NCI-H128 (cell line): ENCODE data around the gene HSPB6.
"Not testable (repeated sequence)": the region's sequence is repeated elsewhere in the genome, so short reads cannot be mapped to it uniquely, and the experiment has no call there.

Experiments used
- DNase-seq: peaks from one replicate; lab custom pipeline; 2025; ENCODE audit not compliant: unreplicated experiment; lab: John Stamatoyannopoulos, UW

Gene HSPB6

GRCh38 chr19:35732540-35733179, 24.2 kb downstream of the HSPB6 start:
- no peak for DNase-seq

DNA sequence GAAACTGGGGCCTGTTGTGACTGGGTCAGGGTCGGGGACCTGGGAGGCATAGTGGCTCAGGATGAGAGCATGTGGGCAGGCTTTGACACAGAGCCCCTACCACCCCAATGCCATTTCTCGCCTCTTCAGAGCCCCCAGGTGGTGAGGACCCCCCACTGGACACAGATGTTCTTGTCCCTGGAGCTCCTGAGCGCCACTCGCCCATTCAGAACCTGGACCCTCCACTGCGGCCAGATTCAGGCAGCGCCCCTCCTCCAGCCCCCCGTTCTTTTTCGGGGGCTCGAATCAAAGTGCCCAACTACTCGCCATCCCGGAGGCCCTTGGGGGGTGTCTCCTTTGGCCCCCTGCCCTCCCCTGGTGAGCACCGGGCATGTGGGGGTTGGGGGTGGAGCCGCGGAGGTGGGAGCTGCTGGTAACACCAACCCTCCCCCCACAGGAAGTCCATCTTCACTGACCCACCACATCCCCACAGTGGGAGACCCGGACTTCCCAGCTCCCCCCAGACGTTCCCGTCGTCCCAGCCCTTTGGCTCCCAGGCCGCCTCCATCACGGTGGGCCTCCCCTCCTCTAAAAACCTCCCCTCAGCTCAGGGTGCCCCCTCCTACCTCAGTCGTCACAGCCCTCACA, 24.9 kb downstream of the HSPB6 start:
- DNase-seq = no peak

DNA sequence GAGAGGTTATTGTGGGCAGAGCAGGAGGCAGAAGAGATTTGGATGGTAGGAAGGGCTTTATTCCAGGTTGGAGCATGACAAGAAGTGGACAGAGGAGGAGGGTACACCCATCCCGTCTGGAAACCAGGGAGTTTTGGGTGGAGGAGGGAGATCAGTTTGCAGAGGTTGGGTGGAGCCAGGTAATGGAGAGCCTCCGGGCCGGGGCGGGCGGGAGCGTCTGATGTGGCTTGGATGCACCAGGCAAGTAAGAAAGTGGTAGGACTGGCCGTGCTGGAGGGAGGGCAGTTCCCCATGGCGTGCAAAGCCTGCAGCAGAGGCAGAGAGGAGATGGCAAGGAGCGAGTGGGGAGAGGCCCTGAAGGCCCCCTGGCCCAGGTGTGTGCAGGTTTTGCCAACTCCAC, 25.5 kb downstream of the HSPB6 start:
- no peak for DNase-seq

DNA sequence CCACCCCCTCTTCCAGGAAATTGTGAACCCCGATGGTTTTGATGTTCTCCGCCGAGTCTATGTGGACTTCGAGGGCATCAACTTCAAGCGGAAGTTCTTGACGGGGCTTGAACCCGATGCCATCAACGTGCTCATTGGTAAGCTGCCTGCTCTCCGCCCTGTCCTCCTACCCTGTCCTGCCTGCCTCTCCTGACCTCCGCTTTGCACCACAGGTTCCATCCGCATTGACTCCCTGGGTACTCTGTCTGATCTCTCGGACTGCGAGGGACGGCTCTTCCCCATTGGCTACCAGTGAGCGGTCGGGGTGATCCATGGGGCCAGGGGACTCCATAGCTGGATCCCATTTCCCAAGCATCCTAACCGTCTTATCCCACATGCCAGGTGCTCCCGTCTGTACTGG, 26.5 kb downstream of the HSPB6 start:
- no peak for DNase-seq

DNA sequence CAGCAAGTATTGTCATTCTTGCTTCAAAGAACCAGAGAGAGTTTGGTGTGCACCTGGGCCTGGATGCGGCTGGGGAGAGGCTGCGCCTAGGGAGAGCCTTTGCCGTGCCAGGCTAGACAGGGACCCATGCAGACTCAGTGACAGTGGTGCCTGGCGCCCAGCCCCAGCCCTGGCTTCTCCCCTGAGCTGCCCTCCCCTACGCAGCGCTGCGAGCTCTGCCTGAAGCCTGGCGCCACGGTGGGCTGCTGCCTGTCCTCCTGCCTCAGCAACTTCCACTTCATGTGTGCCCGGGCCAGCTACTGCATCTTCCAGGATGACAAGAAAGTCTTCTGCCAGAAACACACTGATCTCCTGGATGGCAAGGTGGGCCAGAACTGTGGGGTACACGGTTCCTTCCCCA, 27.1 kb downstream of the HSPB6 start:
- no peak for DNase-seq

DNA sequence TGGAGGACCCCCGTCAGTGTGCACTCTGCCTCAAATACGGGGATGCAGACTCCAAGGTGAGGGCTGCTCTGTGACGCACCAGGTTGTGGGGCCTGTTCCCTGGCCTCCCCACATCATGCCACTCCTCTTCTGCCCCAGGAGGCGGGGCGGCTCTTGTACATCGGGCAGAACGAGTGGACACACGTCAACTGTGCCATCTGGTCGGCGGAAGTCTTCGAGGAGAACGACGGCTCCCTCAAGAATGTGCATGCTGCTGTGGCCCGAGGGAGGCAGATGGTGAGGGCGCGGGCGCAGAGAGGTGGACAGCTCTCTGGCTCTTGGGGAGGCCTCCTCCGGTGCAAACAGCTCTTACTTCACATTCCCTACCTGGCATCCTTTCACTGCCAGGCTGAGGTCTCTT, 27.8 kb downstream of the HSPB6 start:
- DNase-seq = no peak

GRCh38 chr19:35727956-35728706, 28.7 kb downstream of the HSPB6 start:
- no peak for DNase-seq

- DNase-seq = no peak
Observed at GRCh38 chr19:35727053-35727955, 29.5 kb downstream of the HSPB6 start.

DNA sequence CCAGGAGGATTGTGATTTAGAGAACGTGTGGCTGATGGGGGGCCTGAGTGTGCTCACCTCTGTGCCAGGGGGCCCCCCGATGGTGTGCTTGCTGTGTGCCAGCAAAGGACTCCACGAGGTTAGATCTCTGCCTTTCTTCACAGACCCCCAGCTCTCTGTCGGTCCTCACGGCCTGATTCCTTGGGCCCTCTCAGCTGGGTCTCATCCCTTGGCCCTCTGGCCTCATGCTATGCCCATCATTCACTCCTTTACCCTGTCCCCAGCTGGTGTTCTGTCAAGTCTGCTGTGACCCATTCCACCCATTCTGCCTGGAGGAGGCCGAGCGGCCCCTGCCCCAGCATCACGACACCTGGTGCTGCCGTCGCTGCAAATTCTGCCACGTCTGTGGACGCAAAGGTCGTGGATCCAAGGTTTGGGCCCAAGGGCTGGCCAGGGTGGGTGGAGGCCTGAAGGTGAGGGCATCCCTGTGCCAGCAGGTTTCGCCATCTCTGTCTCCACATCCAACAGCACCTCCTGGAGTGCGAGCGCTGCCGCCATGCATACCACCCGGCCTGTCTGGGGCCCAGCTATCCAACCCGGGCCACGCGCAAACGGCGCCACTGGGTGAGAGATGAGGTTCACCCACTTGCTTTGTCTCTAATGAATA, 31.5 kb downstream of the HSPB6 start:
- no peak for DNase-seq

DNA sequence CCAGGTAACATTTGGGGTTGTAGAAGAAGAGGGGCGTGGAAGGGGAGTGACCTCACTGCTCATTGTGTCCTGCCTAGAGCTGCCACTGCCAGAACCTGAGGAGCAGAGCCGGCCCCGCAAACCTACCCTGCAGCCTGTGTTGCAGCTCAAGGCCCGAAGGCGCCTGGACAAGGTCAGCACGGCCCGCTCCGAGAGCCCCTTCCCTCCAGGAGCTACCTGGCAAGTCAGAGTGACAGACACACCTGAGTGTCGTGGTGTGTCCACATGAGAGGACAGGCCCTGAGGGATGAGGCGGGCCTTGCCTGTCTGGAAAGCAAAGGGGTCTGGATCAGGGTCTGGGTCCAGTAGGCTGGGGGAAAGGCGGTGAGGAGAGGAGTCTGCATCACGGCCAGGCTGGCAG, 32.3 kb downstream of the HSPB6 start:
- DNase-seq = no peak

GRCh38 chr19:35724132-35724531, 32.7 kb downstream of the HSPB6 start:
- not testable (repeated sequence) for DNase-seq

GRCh38 chr19:35723671-35724070, 33.2 kb downstream of the HSPB6 start:
- DNase-seq = no peak

- no peak for DNase-seq
Observed at GRCh38 chr19:35722897-35723296, 33.9 kb downstream of the HSPB6 start.

GRCh38 chr19:35722461-35722860, 34.4 kb downstream of the HSPB6 start:
- no peak for DNase-seq

GRCh38 chr19:35721374-35721773, 35.5 kb downstream of the HSPB6 start:
- no peak for DNase-seq

- no peak for DNase-seq
Observed at GRCh38 chr19:35720648-35721047, 36.2 kb downstream of the HSPB6 start.

DNA sequence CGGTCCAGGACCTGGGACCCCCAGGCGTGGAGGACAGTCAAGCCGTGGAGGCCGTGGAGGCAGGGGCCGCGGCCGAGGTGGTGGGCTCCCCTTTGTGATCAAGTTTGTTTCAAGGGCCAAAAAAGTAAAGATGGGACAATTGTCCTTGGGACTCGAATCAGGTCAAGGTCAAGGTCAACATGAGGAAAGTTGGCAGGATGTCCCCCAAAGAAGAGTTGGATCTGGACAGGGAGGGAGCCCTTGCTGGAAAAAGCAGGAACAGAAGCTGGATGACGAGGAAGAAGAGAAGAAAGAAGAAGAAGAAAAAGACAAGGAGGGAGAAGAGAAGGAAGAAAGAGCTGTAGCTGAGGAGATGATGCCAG, 36.7 kb downstream of the HSPB6 start:
- DNase-seq = no peak

DNA sequence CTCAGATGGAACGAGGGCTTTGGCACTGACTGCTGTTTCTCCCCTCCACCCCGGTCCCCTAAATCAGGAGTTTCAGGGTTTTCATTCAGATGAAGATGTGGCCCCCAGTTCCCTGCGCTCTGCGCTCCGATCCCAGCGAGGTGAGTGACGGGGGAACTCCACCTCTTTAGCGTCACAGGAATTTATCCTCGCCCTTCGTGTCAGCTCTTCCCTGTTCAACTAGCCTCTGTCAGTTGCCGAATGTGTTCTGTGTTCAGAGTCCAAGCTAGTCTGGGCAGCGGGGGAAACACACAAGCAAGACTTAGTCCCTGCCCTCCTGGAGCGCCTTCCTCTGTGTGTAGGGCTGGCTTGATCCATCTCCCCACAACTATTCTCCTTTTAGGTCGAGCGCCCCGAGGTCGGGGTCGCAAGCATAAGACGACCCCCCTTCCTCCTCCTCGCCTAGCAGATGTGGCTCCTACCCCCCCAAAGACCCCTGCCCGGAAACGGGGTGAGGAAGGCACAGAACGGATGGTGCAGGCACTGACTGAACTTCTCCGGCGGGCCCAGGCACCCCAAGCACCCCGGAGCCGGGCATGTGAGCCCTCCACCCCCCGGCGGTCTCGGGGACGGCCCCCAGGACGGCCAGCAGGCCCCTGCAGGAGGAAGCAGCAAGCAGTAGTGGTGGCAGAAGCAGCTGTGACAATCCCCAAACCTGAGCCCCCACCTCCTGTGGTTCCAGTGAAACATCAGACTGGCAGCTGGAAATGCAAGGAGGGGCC, 37.2 kb downstream of the HSPB6 start:
- no peak for DNase-seq

DNA sequence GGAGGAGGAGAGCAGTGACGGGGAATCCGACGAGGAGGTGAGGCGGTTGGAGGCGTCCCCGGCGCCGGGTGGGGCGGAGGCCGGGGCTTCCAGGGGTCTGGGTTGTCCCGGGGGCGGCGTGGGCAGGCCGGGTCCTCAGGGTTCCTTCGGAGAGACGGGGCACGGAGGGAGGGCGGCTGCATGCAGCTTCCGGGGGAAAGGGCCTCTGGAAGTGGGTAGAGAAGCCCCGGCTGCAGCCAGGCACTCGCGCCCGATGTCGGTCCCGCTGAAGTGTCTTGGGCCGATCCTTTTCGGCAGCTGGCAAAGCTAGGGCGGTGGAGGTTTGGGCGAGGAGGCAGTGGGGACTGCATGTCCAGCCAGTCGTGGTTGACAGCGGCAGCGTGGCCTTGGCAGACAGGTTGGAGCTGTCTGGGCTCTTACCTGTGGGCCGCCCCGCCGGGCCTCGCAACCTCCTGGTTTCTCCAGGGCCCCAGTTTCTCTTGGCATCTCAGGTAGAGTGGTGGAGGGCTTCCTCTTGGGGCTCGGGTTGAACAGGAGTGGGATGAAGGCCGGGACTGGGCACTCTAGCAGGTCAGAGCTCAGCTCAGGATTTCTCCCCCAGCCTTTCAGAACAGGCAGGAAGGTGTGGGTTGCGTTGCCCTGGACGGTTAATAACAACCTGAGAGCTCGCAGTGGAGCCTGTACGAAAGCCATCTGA, 38.3 kb downstream of the HSPB6 start:
- no peak for DNase-seq
